Measurements from ENCODE around the gene HMBS.

DNA sequence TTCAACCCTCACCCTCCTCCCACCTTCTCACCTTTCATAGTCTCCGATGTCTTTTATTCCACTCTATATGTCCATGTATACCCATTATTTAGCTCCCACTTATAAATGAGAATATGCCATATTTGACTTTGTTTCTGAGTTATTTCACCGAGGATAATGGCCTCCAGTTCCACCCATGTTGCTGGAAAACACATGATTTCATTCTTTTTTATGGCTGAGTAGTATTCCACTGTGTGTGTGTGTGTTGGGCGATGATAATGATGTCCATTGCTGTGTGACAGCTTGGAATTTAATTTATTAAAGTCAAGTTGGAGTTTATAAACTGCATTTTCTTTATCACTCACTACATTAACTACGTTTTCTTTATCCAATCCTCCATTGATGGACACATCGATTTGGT lies 33.5 kb downstream of the HMBS start:
- TF ChIP-seq EZH2 (IDR thresholded peaks at IDR 0.05; ENCODE audit: insufficient read depth, poor library complexity, severe bottlenecking) = no peak
- TF ChIP-seq EZH2phosphoT487 (IDR thresholded peaks at IDR 0.05; ENCODE audit: insufficient read depth, low read depth) = no peak

All from GM23248 (cell line).